Fibroblast of lung (primary cell): ENCODE data around the gene PKD1L1. TPM values are rescaled to one million over a fixed set of nuclear protein-coding genes. Genes with fewer than 3 reads are reported as not detected.

ENCODE experiments used
- DNase-seq, 2 donors: peaks; one replicate each; pipeline versions ENCODE4 v3.0.0 to v3.0.0-alpha.2; 2010; ENCODE audit warnings: low read depth in 2 of 2
- H2AFZ ChIP-seq: 2 replicates; pipeline ENCODE4 v1.5.1; 2012; ENCODE audit warnings: low read length, control low read depth, inconsistent platforms
- H3K27ac ChIP-seq: 2 replicates; pipeline ENCODE4 v1.5.1; 2011; ENCODE audit warnings: low read length, control low read depth; ENCODE audit not compliant: insufficient read depth
- H3K27me3 ChIP-seq: 2 replicates; pipeline ENCODE4 v1.5.1; 2011; ENCODE audit warnings: mild to moderate bottlenecking, low read length; ENCODE audit not compliant: control insufficient read depth, insufficient read depth
- H3K36me3 ChIP-seq: 2 replicates; pipeline ENCODE4 v1.5.1; 2011; ENCODE audit warnings: low read length; ENCODE audit not compliant: control insufficient read depth, insufficient read depth
- H3K4me1 ChIP-seq: 2 replicates; pipeline ENCODE4 v1.5.1; 2011; ENCODE audit warnings: low read length; ENCODE audit not compliant: control insufficient read depth, insufficient read depth; ENCODE audit errors: extremely low read depth
- H3K4me2 ChIP-seq: 2 replicates; pipeline ENCODE4 v1.5.1; 2011; ENCODE audit warnings: low read length, control low read depth; ENCODE audit not compliant: insufficient read depth; ENCODE audit errors: extremely low read depth
- H3K4me3 ChIP-seq, 4 experiments: fragments of 200-600 bp in 1 of 4; sonication (generic) in 1 of 4; replicated peaks in 1 of 4; 2 replicates each; pipeline ENCODE4 v1.5.1; 2011 to 2016; ENCODE audit warnings: low read length in 4 of 4, low read depth in 3 of 4, mild to moderate bottlenecking in 3 of 4, control low read depth in 2 of 4, inconsistent platforms in 1 of 4, mixed read lengths in 1 of 4; ENCODE audit not compliant: insufficient read depth in 1 of 4; ENCODE audit errors: control extremely low read depth in 1 of 4
- H3K79me2 ChIP-seq: 2 replicates; pipeline ENCODE4 v1.5.1; 2012; ENCODE audit warnings: mild to moderate bottlenecking, low read length, inconsistent platforms; ENCODE audit not compliant: control insufficient read depth, insufficient read depth
- H3K9ac ChIP-seq: 2 replicates; pipeline ENCODE4 v1.5.1; 2011; ENCODE audit warnings: mild to moderate bottlenecking, low read length, control low read depth; ENCODE audit not compliant: insufficient read depth
- H3K9me3 ChIP-seq: 2 replicates; pipeline ENCODE4 v1.5.1; 2012; ENCODE audit warnings: low read depth, low read length; ENCODE audit not compliant: control insufficient read depth, insufficient read depth
- H4K20me1 ChIP-seq: 2 replicates; pipeline ENCODE4 v1.5.1; 2011; ENCODE audit warnings: low read length; ENCODE audit not compliant: control insufficient read depth, insufficient read depth; ENCODE audit errors: extremely low read depth
- EZH2 ChIP-seq: IDR thresholded peaks from 2 replicates; pipeline ENCODE4 v1.5.1; 2012; ENCODE audit warnings: low read length, control low read depth, mild to moderate bottlenecking; ENCODE audit errors: missing control alignments
- polyA plus RNA-seq, 2 donors: library from polyadenylated mRNA; depleted of rRNA in 1 of 2; stranded (reverse) in 1 of 2; unstranded in 1 of 2; fragments of >200 nt; gene quantifications; 2 replicates each; pipeline ENCODE4 v1.2.1, GENCODE V29; 2011 to 2012; ENCODE audit warnings: missing spikeins in 1 of 2
- total RNA-seq: library from RNA; depleted of rRNA; stranded (reverse); fragments of >200 nt; gene quantifications from 2 replicates; pipeline ENCODE4 v1.2.1, GENCODE V29; 2014
- TF ChIP-seq, protein P1 (sequence below), 2 donors: IDR thresholded peaks in 1 of 2; conservative IDR thresholded peaks in 1 of 2; 1 replicate in 1 of 2; 2 replicates in 1 of 2; pipeline ENCODE4 v1.5.1; 2011 to 2012; ENCODE audit warnings: low read length in 2 of 2, control low read depth in 1 of 2, inconsistent platforms in 1 of 2, low read depth in 1 of 2, mild to moderate bottlenecking in 1 of 2

The PKD1L1 gene
- total and polyA plus RNA-seq, 2 donors (not counting 1 experiment from before 2014, with no cell fraction given): under 0.01 to 0.12 TPM

DNA sequence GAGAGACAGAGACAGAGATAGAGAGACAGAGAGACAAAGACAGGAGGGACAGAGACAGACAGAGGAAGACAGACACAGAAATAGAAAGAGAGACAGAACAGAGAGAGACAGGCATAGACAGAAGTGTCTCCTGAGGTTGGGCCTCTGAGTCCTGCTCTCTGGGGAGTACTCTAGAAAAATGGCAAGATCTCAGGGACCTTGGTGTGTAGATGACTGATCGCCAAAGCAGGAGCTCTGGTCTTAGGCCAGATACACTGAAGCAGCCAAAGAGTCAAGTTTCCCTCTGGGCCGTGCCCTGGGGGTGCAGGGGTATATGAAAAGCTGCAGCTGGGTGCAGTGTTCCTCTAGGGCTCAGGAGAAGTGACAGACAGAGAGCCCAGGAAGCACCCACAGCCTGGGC, 189.7 kb downstream of the PKD1L1 start:
- Histone ChIP-seq H3K4me2 (peak overlapping the region; percentile 58), H2AFZ (no peak overlapping the region), H3K9ac (peak overlapping the region; percentile 40), H3K27me3 (no peaks in the 10 kb centered on the region), H3K79me2 (no peaks in the 10 kb centered on the region), H3K4me1 (peaks cover 25% of the 10 kb centered on the region), H3K9me3 (no peaks in the 10 kb centered on the region), H3K27ac (peak overlapping the region; percentile 82), H4K20me1 (no peaks in the 10 kb centered on the region), H3K36me3 (no peaks in the 10 kb centered on the region), H3K4me3 (no peak overlapping the region)
- DNase-seq: peak; percentile 57 to 66
- TF ChIP-seq EZH2: no peak

DNA sequence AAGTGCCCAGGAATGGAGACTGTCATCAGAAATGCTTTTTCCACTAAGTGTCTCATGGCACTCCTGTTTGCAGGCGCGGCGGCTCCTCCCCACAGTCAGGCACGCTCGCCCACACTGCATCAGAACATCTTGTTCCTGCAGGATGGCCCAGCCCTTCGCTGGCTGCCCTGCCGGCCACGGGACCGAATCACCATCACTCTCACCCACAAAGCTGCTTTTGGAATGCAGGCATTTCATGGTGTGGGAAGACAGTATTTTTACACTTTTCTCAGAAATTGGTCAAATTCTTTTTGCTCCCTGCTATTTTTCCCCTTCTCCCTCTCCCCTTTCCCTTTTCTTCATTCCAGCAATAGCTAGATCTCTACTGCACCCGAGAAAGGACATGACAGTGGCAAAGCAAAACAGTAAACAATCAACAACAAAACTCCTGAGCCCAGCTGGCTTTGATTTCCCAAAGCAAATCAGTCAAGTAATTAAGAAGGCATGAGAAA, 190.3 kb downstream of the PKD1L1 start:
- no peaks in the 10 kb centered on the region for H3K27me3 ChIP-seq
- H3K4me2 ChIP-seq: peak overlapping the region; percentile 58
- peak overlapping the region; percentile 40 for H3K9ac ChIP-seq
- H3K4me3 ChIP-seq: no peak overlapping the region
- no peaks in the 10 kb centered on the region for H3K9me3 ChIP-seq
- no peaks in the 10 kb centered on the region for H4K20me1 ChIP-seq
- DNase-seq: peak; percentile 92 to 94
- H3K27ac ChIP-seq: peak overlapping the region; percentile 82
- peaks cover 20% of the 10 kb centered on the region for H3K4me1 ChIP-seq
- no peak for TF ChIP-seq EZH2
- TF ChIP-seq, protein P1, sequence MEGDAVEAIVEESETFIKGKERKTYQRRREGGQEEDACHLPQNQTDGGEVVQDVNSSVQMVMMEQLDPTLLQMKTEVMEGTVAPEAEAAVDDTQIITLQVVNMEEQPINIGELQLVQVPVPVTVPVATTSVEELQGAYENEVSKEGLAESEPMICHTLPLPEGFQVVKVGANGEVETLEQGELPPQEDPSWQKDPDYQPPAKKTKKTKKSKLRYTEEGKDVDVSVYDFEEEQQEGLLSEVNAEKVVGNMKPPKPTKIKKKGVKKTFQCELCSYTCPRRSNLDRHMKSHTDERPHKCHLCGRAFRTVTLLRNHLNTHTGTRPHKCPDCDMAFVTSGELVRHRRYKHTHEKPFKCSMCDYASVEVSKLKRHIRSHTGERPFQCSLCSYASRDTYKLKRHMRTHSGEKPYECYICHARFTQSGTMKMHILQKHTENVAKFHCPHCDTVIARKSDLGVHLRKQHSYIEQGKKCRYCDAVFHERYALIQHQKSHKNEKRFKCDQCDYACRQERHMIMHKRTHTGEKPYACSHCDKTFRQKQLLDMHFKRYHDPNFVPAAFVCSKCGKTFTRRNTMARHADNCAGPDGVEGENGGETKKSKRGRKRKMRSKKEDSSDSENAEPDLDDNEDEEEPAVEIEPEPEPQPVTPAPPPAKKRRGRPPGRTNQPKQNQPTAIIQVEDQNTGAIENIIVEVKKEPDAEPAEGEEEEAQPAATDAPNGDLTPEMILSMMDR (conservative IDR thresholded peaks at IDR 0.05 in 1 of 2, IDR thresholded peaks at IDR 0.05 in 1 of 2; ENCODE audit: low read depth in 1 of 2, low read length in 2 of 2): no peak
- no peaks in the 10 kb centered on the region for H3K79me2 ChIP-seq
- no peaks in the 10 kb centered on the region for H3K36me3 ChIP-seq
- H2AFZ ChIP-seq: no peak overlapping the region

DNA sequence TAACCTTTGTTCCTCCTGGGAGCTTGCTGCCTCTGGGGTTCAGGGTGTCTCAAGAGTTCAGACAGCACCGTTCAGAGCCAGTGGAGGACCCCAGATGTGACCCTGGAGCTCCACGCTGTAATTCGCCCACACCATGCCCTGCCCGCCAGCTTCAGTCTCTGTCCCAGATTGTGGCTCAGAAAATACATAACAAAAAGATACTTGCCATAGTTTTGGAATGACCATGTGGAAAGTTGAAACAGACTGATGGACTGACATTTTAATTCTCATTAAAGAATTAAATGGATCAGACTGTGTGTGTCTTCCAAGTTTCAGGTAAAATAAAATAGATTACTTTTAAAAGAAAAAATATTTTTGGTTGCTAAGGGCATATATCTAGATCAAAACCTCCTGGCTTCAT, 191.6 kb downstream of the PKD1L1 start:
- Histone ChIP-seq H3K27me3 (no peaks in the 10 kb centered on the region), H3K4me1 (peaks cover 15% of the 10 kb centered on the region), H3K4me2 (no peak overlapping the region), H3K27ac (no peak overlapping the region), H3K36me3 (no peaks in the 10 kb centered on the region), H3K79me2 (no peaks in the 10 kb centered on the region), H3K4me3 (no peak overlapping the region), H3K9me3 (no peaks in the 10 kb centered on the region), H2AFZ (no peak overlapping the region), H4K20me1 (no peaks in the 10 kb centered on the region), H3K9ac (no peak overlapping the region)
- DNase-seq: peak in 1 of 2 donors; percentile 22
- TF ChIP-seq EZH2: no peak
- TF ChIP-seq, protein P1 (conservative IDR thresholded peaks at IDR 0.05 in 1 of 2, IDR thresholded peaks at IDR 0.05 in 1 of 2; ENCODE audit: low read depth in 1 of 2, low read length in 2 of 2): no peak
